RCC 7860 (cell line): ENCODE measurements around the gene C1orf198.

ENCODE experiments used
- DNase-seq: peaks from one replicate; pipeline ENCODE4 v3.0.0-alpha.2; 2015; ENCODE audit warnings: low spot score
- FAIRE-seq: peaks from 2 replicates; lab custom pipeline; 2012; peaks lifted over from hg19 to GRCh38; lab: Jason Lieb, UNC

Gene C1orf198

DNA sequence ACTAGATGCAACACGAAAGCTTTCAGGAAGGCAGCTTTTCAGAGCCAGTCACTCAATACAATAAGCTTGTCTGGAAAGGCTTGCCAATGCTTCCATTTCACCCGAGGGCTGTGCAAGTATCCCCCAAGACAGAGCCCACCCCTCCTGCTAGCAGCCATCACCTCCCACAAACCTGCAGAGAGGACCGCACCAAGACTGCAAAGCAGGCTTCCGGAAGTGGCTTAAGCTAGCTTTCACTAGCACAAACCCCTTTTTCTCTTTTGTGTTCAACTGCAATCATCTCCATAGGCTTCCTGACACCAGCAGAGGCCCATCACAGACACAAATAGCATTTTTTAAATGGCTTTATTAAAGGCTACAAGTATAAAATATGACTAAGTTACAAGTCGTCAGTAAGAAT is 31.5 kb downstream of the C1orf198 start:
- no peak for DNase-seq
- no peak for FAIRE-seq

DNA sequence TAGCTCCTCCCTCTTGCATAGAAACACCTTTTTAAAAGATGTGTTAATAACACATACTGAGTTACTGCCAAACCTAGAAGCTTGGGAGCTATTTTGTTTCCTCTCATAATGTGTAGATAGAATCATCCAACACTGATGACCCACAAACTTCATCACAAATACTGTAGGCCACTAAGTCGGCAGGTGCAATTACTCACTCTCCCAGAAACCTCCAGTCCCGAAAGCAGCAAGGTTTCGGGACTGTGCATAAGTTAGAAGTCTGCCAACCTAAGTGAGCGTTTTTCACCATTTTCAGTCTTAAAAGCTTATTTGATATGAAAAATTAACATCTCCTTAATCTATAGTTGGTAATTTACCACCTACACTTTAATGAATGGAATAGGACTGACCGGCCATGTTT is 32.0 kb downstream of the C1orf198 start:
- FAIRE-seq = no peak
- DNase-seq = no peak

DNA sequence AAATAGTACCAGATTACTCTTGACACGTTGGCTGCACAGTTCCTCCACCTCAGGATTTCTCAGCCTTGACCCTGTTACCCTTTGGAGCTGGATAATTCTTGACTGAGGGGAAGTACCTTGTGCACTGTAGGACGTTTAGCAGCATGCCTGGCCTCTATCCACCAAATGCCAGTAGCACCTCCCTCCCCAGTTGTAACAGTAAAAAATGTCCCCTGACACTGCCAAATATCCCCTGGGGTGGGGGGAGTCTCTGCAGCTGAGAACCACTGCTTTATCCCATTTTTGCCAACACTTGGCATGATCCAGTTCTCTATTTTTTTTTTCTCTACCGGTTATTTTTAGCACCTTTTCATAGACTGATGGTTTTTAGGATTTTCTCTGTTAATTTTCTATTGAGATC is 34.0 kb downstream of the C1orf198 start:
- FAIRE-seq (no peak), DNase-seq (no peak)

DNA sequence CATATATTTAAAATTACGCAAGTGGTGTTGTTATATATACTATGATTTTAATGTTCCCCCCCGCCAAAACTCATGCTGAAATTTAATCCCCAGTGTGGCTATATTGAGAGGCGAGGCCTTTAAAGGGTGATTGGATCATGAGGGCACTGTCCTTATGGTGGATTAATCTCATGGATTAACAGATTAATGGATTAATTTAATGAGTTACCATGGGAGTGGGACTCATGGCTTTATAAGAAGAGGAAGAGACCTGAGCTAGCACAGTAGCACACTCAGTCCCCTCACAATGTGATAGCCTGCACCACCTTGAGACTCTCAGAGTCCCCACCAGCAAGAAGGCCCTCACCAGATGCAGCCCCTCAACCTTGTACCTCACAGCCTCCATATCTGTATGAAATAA is 34.8 kb downstream of the C1orf198 start:
- FAIRE-seq (no peak), DNase-seq (no peak)

DNA sequence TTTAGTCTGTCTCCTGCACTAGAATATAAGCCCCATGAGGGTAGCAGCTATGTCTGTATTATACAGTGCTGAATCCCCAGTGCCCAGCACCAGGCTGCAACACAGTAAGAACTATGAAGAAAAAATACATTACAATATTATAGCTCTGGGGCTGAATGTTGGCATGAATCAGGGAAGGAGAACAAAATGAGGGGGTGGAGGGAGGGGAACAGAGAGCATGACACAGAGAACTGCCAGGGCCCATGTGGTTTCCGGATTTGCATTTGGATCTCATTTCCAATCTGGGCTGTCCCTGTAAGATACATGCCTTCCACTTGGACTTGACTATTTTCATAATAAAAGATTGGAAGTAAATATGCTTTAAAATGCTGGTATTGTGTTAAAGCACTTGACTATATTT is 35.8 kb downstream of the C1orf198 start:
- no peak for DNase-seq

DNA sequence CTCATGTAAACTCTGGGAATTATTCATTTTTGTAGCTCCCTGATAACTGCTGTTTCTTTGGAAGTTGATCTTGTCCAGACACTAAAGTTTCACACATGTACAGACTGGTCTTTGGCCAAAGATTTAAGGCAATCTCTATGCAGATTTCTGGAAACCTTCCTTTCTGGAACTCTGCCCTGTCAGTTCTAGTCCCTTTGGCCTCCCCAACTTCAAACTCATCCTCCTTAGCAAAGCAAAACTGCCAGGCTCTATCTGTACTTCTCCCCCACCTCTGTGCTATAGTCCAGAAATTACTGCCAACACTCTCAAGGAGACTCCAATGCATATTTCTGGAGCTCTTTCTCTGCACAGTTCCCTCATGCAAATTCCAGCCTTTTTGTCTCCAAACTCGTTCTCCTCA is 36.5 kb downstream of the C1orf198 start:
- DNase-seq = no peak
- no peak for FAIRE-seq

More for the DNA sequence above, 35.8 kb downstream of the C1orf198 start:
- FAIRE-seq = no peak

DNA sequence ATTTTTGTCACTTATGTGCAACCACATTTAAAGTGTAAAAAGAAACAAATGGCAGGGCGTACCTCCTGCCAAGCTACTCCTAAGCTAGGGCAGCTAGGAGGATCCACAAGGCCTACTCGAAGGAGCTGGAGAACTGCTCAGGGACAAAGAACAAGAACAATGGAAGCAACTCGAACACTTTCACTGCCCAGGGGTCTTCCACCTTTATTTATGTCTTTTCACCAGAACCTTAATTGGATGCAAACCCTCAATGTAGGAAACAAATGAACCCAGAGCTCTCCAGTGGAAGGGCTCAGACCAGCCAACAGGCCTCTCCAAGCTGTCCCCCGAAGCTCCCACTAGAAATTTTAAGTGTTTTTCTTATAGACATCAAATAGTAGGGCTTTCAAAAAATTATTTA is 39.9 kb downstream of the C1orf198 start:
- DNase-seq (no peak), FAIRE-seq (no peak)

DNA sequence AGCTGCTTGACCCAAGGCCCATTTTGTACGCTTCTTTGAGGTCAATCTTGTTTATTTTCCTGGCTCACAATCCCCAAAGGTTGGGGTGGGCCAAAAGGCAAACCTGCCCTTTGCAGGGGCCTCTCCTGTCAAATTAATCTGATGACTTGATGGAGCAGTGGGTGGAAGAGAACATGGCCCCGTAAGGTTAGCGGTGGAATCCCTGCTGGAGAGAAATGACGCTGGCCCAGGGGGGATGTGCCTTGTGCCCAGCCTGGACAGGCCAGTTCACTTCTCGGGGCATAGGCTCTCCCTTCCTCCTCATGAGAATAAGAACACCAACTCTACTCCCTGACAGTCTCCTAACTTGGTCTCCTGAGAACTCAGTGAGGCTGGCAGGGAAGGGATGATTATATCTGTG is 40.5 kb downstream of the C1orf198 start:
- FAIRE-seq (no peak), DNase-seq (no peak)

DNA sequence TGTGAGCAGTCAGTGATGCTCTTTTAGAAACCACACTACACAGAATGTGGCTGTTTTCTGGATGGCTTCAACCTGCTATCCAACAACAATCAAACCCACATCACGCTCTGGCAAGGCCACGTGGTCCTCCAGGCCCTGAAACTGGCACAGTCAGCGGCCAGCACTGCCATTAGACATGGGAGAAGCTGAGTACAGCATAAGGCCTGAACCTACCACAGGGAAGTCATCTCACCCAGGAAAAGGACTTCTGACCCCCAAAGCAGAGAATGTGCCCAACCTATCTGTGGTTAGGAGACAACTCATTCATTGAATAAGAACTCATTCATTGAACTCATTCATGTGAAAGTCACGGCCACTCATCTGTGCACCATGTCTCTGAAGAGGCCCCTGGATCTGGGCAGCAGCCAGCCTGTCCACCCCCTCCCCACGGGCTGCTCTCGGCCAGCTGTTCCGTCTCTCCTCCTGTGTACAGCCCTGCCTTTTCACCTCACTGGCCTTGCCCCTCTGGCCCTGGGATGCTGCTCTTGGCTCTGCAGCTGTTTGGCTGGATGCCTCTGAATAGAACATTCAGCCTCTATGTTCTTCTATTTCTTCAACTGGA is 41.1 kb downstream of the C1orf198 start:
- DNase-seq = peak; percentile 31
- FAIRE-seq = no peak

DNA sequence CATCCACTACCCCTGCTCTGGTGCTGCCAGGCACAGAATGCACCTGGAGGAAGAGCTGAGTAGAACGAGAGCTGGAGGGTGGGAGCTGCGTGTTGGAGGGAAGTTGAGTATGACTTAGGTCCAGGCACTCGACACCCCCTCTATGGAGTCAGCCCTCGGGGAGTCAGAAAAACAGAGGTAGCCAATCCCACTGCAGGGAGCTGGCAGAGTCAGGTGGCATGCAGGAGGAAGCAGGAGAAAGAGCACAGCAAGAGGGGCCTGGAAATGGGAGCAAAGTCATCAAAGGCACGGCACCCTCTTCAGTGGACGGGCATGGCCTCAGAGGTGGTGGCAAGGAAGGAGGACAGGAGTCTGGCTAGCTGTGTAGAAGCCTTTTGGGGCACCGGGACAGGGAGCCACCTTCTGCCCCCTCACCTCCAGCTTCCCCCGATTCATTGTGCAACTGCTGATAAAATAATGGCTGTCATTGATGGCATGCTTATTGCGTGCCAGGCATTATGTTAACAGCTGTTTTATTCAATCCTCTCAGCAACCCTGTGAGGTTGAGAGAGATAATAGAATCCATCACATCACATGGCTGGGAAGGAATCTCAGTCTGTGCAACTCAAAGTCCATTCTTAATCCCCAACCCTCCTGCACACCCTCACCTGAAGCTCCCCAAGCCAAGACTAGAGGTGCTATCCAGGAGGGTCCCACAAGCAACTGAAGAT is 42.0 kb downstream of the C1orf198 start:
- no peak for DNase-seq
- no peak for FAIRE-seq

DNA sequence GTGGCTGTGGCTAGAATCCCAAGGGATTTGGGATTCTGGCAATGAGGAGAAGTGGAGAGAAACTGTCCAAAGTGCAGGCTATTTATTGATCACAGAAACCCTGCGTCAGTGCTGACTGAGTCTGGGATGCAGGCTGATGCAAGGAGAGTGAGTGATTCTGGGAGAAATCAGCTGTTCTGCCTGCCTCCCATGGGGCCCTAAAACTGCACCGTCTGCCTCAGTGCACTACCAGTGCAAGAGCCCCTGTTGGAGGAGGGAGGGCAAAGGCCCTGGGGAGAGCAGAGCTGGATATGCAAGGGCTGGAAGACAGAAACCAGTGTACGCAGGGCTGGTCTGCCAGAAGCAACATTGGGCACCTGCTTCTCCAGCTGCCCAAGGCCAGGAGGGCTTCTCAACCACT is 42.6 kb downstream of the C1orf198 start:
- no peak for FAIRE-seq
- DNase-seq = no peak

DNA sequence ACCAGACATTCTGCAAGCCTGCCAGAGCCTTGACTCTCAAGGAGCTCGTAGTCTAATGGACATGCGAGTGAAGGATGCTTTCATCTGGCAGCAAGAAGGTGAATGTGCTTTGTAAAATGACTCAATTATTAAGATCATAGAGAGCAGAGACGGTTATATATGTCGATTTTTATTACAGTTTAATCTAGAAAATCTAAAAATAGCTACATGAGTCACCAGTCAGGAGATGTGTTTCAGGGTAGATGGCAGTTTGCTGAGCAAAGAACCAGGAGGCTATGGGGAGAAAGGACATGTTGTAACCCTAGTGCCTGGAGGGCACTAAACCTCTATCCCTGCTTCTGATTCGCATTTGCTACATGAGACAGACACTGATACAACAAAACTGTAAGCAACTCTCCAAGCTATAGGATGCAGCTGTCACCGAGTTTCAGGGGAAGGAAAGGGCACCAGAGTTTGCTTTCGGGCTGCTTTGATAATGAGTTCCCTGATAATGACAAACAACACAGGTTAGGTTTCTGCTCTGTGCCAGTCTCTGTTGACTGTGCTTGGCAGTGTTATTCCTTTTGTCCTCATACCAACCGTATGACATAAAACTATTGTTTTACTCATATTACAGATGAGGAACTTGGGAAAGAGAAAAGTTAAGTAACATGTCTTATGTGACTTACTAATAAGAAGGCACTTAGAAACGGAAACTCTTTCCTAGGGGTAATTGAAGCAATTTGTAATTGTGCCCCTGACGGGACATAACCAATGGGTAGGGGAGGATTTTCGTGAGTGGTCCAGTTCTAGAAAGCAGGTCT is 43.2 kb downstream of the C1orf198 start:
- DNase-seq (peak; percentile 57), FAIRE-seq (peak; percentile 69)

DNA sequence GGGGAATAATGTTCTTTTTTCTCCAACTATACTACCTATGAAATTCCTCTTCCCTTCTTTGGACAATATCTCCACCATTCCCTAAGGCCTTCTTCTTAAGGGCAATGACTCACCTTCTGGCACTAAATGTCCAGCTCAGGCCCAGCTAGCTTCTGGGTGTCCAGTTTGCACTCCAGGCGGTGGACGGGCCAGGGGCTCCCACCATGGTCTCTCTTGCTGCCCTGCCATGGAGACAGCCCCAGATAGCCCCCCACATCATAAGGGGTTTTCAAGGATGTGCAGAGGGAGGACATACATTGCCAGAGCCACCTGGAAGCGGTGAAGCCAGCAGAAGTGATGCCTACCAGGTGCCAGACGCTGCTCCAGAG is 43.8 kb downstream of the C1orf198 start:
- FAIRE-seq (no peak), DNase-seq (no peak)

DNA sequence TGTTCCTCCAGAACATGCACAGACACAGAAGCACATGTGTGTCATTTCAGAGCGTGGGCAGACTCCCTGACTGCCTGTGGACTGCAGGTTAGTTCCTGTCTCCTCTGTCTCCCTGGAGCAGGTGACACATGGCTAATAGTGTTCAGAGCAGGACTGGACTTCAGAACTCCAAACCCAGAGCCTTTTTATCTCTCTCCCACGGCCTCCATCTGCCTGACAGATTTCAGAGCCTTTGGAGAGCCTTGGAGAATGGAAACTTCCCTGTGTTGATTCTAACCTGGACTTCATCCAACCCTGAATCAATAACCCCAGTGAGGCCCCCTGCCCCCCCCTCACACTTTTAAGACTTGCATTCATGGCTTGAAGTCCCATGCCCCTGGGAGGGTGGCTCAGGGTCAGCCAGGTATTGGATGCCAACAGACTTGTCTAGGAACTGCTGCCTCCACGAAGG is 44.4 kb downstream of the C1orf198 start:
- DNase-seq (no peak), FAIRE-seq (no peak)

DNA sequence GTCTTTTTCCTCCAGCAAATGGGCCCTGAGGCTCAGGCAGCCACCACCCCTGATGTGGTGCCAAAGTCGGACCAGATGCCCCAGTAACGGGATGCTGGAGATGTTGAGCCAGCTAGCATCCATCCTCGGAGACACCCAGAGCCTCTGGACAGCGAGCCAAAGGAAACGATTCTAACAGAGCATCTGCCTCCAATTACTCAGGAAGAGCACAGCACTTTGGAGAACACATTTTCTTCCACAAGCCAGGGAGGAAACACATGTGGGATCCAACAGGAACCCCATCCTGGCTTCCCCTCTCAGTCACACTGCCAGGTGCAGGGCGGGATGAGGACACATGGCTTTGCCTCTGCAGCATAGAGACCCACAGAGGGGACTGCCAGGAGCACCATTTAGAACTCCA is 44.9 kb downstream of the C1orf198 start:
- FAIRE-seq (no peak), DNase-seq (no peak)

DNA sequence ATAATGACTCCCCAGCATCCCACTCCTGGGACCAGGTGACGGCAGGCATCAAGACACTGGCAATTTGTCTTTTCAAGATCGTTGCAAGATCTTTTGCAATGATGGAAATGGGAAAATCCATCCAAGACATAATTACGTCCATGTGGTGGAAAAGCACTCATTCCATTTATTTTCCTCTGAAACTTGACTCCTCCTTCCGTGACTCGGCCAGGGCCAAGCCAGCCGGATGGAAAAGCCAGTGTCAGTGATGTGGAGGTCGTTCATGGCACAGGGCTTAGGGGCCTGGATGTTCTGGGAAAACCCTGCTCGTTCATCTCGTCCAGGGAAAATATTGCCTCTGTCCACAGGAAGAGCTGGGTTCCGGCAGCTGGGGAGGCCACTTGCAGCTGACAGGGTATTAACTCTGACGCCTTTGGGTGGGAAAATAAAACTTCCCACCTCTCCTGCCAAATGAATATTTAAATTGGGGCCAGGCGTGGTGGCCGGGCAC is 46.2 kb downstream of the C1orf198 start:
- FAIRE-seq = no peak
- DNase-seq = no peak

DNA sequence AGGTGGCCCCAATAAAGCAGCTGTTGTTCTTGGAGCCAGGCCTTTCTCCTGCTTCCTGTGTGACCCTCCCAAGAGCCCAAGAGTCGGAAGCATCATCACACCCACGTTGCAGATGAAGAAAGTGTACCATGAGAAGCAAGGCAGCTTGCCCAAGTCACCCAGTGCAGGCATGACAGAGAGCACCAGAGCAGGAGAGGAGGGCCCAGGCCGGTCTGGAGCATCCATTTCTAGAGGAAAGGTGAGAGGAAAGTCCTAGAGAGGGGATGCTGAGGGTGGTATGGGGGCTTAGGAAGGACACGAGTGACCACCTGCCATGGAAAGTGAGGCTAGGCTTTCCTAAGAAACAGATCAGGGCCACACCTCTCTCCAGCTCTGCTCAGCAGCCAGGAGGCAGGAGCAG is 47.0 kb downstream of the C1orf198 start:
- no peak for DNase-seq
- no peak for FAIRE-seq

DNA sequence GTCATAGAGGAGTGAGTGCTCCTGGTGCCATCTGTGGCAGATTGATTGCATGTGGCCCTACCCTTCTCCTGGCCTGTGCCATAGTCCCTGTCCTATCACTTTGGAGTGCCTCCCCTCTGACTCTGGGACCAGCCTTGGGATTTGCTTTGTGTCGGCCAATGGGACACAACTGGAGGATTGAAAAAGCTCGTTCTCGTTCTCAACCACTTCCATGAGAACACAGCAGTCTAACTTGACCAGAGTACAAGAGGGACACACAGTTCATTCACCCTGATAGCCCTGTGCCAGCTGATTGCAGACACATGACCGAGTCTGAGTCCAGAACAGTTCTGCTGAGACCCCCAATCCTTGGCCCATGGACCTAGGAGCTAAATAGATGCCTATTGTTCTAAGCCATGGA is 47.8 kb downstream of the C1orf198 start:
- no peak for DNase-seq
- FAIRE-seq = no peak

DNA sequence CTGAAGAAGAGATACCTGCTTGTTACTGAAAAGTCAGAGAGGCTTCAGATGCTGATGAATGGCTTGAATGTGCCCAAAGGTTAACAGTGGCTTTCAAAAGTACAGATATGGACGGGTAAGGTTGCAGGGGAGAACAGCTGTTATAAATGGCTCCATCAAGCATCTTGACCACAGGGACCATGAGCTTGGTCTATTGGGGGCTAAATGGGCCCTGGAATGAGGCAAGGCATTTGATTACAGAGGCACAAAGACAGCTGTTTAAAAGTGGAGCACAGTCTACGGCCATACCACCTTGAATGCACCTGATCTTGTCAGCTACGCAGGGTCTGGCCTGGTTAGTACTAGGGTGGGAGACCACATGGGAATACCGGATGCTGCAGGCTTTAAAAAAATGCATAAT is 48.3 kb downstream of the C1orf198 start:
- FAIRE-seq (no peak), DNase-seq (no peak)

DNA sequence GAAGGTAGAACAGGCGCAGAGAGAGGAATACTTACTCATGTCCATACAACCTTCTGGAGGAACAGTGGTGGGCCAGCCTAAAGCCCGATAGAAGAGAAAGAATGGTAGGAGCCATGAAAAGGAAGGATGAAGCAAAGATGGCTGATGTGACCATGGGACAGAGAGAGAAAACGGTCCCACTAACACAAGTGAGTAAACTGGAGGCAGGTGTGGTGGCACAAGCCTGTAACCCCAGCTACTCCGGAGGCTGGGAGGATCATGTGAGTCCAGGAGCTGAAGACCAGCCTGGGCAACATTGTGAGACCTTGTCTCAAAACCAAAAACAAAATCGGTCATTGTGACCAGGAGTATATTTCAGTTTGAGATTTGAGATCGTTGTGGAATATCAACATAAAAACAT is 49.4 kb downstream of the C1orf198 start:
- no peak for FAIRE-seq
- no peak for DNase-seq

DNA sequence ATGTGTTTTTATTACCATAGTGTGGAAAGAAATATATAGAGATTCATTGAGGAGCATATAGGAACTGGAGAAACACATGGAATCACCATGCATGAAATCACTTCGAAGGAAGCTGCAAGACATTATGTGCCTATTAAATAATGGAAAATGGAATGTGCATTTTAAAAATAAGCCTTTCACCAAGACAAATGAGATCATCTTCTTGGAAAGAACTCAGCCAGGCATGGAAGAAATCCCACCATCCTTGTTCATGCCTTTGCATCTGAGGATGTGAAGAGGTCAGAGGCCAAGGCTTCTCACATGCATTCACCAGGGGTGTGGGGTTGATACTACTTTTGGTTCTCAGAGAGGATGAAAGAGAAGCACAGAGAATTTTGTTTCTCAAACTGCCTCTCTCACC is 50.0 kb downstream of the C1orf198 start:
- no peak for DNase-seq
- no peak for FAIRE-seq

DNA sequence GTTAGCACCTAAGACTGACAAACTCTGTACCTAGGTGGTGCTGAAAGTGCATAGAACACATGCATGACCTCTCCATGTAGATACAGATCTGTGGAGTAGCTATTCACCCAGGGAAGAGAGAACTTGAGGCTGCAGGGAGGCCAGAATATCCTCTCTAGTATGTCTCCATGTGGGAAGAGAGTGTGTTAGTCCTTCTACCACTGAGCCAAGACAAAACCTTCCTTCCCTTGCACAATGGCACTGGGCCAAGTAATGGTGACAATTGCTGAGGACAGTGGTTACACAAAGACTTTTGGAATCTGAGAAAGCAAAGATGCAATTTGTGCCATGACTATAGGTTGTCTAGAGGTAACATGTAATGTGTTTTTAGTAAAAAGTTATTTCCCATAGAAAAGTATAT is 52.3 kb downstream of the C1orf198 start:
- FAIRE-seq (no peak), DNase-seq (no peak)
